IMR-90 (cell line): Measurements from ENCODE around the gene TSPAN4. TPM values are rescaled to one million over a fixed set of nuclear protein-coding genes. Genes with fewer than 3 reads are reported as not detected.

Source experiments
- ATAC-seq: fragments of 200-7000 bp; cut with Tn5 transposase; 2 replicates; pipeline ENCODE4 v1.9.1; 2020; ENCODE audit warnings: low read depth, mild to moderate bottlenecking, moderate library complexity
- BruUV-seq: library from RNA; stranded (reverse); fragments of 400-500 nt; replicated peaks from 2 replicates; lab custom pipeline; 2021; lab: Mats Ljungman, UMichigan
- CTCF ChIA-PET: fragments of 300-600 bp; formaldehyde crosslinking; extraction: SDS; loops from one replicate; lab custom pipeline; 2021; ENCODE audit warnings: antibody characterized with exemption; lab: Yijun Ruan, JAX
- POLR2A ChIA-PET: fragments of 300-600 bp; sonication (Branson Sonifier 250); formaldehyde crosslinking; loops from one replicate; lab custom pipeline; 2022; ENCODE audit warnings: antibody characterized with exemption; ENCODE audit not compliant: unreplicated experiment; lab: Charles Lee
- DNase-seq: peaks from one replicate; pipeline ENCODE4 v3.0.0; 2013
- H2AFZ ChIP-seq: replicated peaks from 2 replicates; pipeline ENCODE3; 2013; ENCODE audit warnings: low read length, mild to moderate bottlenecking; ENCODE audit not compliant: poor library complexity
- H2AK5ac ChIP-seq: 2 replicates; pipeline ENCODE4 v1.6.1; 2013; ENCODE audit warnings: low read depth, low read length, inconsistent platforms
- H2AK9ac ChIP-seq: replicated peaks from 2 replicates; pipeline ENCODE3; 2013; ENCODE audit warnings: mild to moderate bottlenecking, low read depth, low read length, moderate library complexity; ENCODE audit not compliant: poor library complexity
- H2BK120ac ChIP-seq: 2 replicates; pipeline ENCODE4 v1.6.1; 2013; ENCODE audit warnings: low read depth, low read length, inconsistent platforms
- H2BK15ac ChIP-seq: 3 replicates; pipeline ENCODE4 v1.6.1; 2013; ENCODE audit warnings: low read depth, low read length, inconsistent platforms
- H2BK20ac ChIP-seq: 2 replicates; pipeline ENCODE4 v1.6.1; 2013; ENCODE audit warnings: low read depth, mild to moderate bottlenecking, inconsistent platforms, low read length, moderate library complexity
- H2BK5ac ChIP-seq: 2 replicates; pipeline ENCODE4 v1.6.1; 2013; ENCODE audit warnings: mild to moderate bottlenecking, low read depth, low read length, inconsistent platforms; ENCODE audit not compliant: poor library complexity, severe bottlenecking
- H3K14ac ChIP-seq: replicated peaks from 2 replicates; pipeline ENCODE4 v1.6.1; 2013; ENCODE audit warnings: low read depth, low read length, inconsistent platforms
- H3K18ac ChIP-seq: 2 replicates; pipeline ENCODE4 v1.6.1; 2013; ENCODE audit warnings: low read depth, low read length, control low read depth
- H3K23ac ChIP-seq: 2 replicates; pipeline ENCODE4 v1.6.1; 2013; ENCODE audit warnings: low read depth, low read length, inconsistent platforms
- H3K27ac ChIP-seq: 2 replicates; pipeline ENCODE4 v1.5.1; 2013; ENCODE audit warnings: mild to moderate bottlenecking, control low read depth, low read length; ENCODE audit not compliant: insufficient read depth
- H3K27me3 ChIP-seq: 2 replicates; pipeline ENCODE4 v1.6.1; 2013; ENCODE audit warnings: low read length; ENCODE audit not compliant: control insufficient read depth, insufficient read depth
- H3K36me3 ChIP-seq: 2 replicates; pipeline ENCODE4 v1.6.1; 2013; ENCODE audit warnings: low read length, mixed read lengths; ENCODE audit not compliant: control insufficient read depth, insufficient read depth
- H3K4ac ChIP-seq: 2 replicates; pipeline ENCODE4 v1.6.1; 2013; ENCODE audit warnings: low read depth, low read length, inconsistent platforms
- H3K4me1 ChIP-seq: 2 replicates; pipeline ENCODE4 v1.6.1; 2013; ENCODE audit warnings: low read length, mixed read lengths; ENCODE audit not compliant: control insufficient read depth, insufficient read depth
- H3K4me2 ChIP-seq: 2 replicates; pipeline ENCODE4 v1.6.1; 2013; ENCODE audit warnings: low read depth, mild to moderate bottlenecking, control low read depth, low read length, moderate library complexity
- H3K4me3 ChIP-seq: 2 replicates; pipeline ENCODE4 v1.5.1; 2013; ENCODE audit warnings: low read depth, mild to moderate bottlenecking, control low read depth, low read length, moderate library complexity; ENCODE audit not compliant: insufficient read depth
- H3K56ac ChIP-seq: 2 replicates; pipeline ENCODE4 v1.6.1; 2013; ENCODE audit warnings: low read length, inconsistent platforms; ENCODE audit not compliant: insufficient read depth; ENCODE audit errors: extremely low read depth
- H3K79me1 ChIP-seq, 2 experiments: 2 replicates each; pipeline ENCODE4 v1.6.1; 2013; ENCODE audit warnings: low read length in 2 of 2, inconsistent platforms in 1 of 2, low read depth in 1 of 2
- H3K9ac ChIP-seq: 2 replicates; pipeline ENCODE4 v1.6.1; 2013; ENCODE audit warnings: low read depth, low read length, control low read depth
- H3K9me1 ChIP-seq: 2 replicates; pipeline ENCODE4 v1.6.1; 2013; ENCODE audit warnings: low read length, inconsistent platforms; ENCODE audit not compliant: insufficient read depth
- H3K9me3 ChIP-seq: 2 replicates; pipeline ENCODE4 v1.6.1; 2013; ENCODE audit warnings: low read length; ENCODE audit not compliant: control insufficient read depth, insufficient read depth
- H4K20me1 ChIP-seq: 2 replicates; pipeline ENCODE4 v1.6.1; 2013; ENCODE audit warnings: low read length, inconsistent platforms; ENCODE audit not compliant: insufficient read depth
- H4K5ac ChIP-seq: 2 replicates; pipeline ENCODE4 v1.6.1; 2013; ENCODE audit warnings: mild to moderate bottlenecking, low read depth, low read length, control low read depth
- H4K8ac ChIP-seq, 2 experiments: 2 replicates each; pipeline ENCODE4 v1.6.1; 2013; ENCODE audit warnings: low read depth in 2 of 2, low read length in 2 of 2, control low read depth in 1 of 2, inconsistent platforms in 1 of 2
- H4K91ac ChIP-seq: 2 replicates; pipeline ENCODE4 v1.6.1; 2013; ENCODE audit warnings: low read depth, low read length, inconsistent platforms; ENCODE audit not compliant: insufficient read depth
- BHLHE40 ChIP-seq: fragments of 150-350 bp; IDR thresholded peaks from 2 replicates; pipeline ENCODE4 v1.6.1; 2016; ENCODE audit warnings: mild to moderate bottlenecking, low read depth, low read length
- CTCF ChIP-seq: conservative IDR thresholded peaks from 2 replicates; pipeline ENCODE4 v1.5.1; 2012; ENCODE audit warnings: mild to moderate bottlenecking, low read depth, low read length, improper control_type of control experiment
- POLR2A ChIP-seq: IDR thresholded peaks from 2 replicates; pipeline ENCODE4 v1.6.1; 2012; ENCODE audit warnings: mild to moderate bottlenecking, low read depth, low read length
- USF2 ChIP-seq: fragments of 150-350 bp; IDR thresholded peaks from 2 replicates; pipeline ENCODE4 v1.6.1; 2017; ENCODE audit warnings: mild to moderate bottlenecking, antibody characterized with exemption, low read length, low read depth
- WGBS, 2 experiments: methylation state at CpG; one replicate each; pipeline versions ENCODE4 v1.1.5 to v1.1.7; 2013; ENCODE audit warnings: missing lambda C conversion rate in 2 of 2; ENCODE audit not compliant: insufficient read length in 1 of 2; ENCODE audit errors: extremely low coverage in 2 of 2; 5-methylcytosine and 5-hydroxymethylcytosine counted together
- dilution Hi-C: fragments of 300-500 bp; cut with HindIII; formaldehyde crosslinking; loops from one replicate; pipeline ENCODE4 v1.14.3; 2018; ENCODE audit warnings: low sequenced_read_pairs; ENCODE audit not compliant: unreplicated experiment
- in situ Hi-C: fragments of 300-500 bp; cut with MboI; formaldehyde crosslinking; loops from 3 replicates; pipeline ENCODE4 v1.14.3; 2019; ENCODE audit warnings: low sequenced_read_pairs, inconsistent platforms, mixed read lengths
- intact Hi-C: fragments of 100-400 bp; cut with micrococcal nuclease; formaldehyde crosslinking; loops from 2 replicates; pipeline ENCODE4 v1.10.0; 2022
- polyA plus RNA-seq, 3 experiments: library from polyadenylated mRNA; depleted of rRNA; stranded (reverse); fragments of >200 nt; gene quantifications; 2 replicates each; pipeline ENCODE4 v1.2.3, GENCODE V29; 2012; ENCODE audit warnings: low replicate concordance in 1 of 3
- total RNA-seq: library from RNA; depleted of rRNA; stranded (reverse); fragments of >200 nt; gene quantifications from 2 replicates; pipeline ENCODE4 v1.2.3, GENCODE V29; 2012

The TSPAN4 gene
- total and polyA plus RNA-seq, 2 of the 4 experiments (the other 2 are of a cell fraction): 161 to 293 TPM

GRCh38 chr11:837189-837989 lies 5.3 kb upstream of the TSPAN4 start:
- in situ Hi-C loops: no loop called here
- no peak overlapping the region for H3K56ac ChIP-seq
- H3K79me1 ChIP-seq: peaks cover 19 to 74% of the 10 kb centered on the region in 2 experiments; a peak in 3 of 4 replicates
- H2BK120ac ChIP-seq: no peak overlapping the region
- DNase-seq (no peak), ATAC-seq (no peak)
- dilution Hi-C loops: no loop called here
- H2BK20ac ChIP-seq: no peak overlapping the region
- H4K8ac ChIP-seq: peak overlapping the region in 1 of 2 experiments; percentile 17; a peak in 1 of 4 replicates
- H3K4me1 ChIP-seq: peaks cover 25% of the 10 kb centered on the region
- H3K4ac ChIP-seq: no peak overlapping the region
- no peak overlapping the region for H4K5ac ChIP-seq
- no peak overlapping the region for H3K4me3 ChIP-seq
- no peak overlapping the region for H3K9ac ChIP-seq
- no peak overlapping the region for H3K18ac ChIP-seq
- CTCF ChIA-PET: interaction anchor here (0.7 kb wide), 1 partner anchor 9 kb away, joined by 3 read pairs; no protein-coding TSS in a partner anchor
- no peak overlapping the region for H3K23ac ChIP-seq
- H2BK15ac ChIP-seq: no peak overlapping the region
- no peaks in the 10 kb centered on the region for H3K27me3 ChIP-seq
- POLR2A ChIA-PET: interaction anchor here (1.8 kb wide), 1 partner anchor 18 kb away, joined by 5 read pairs; the partner anchor contains the start of gene PNPLA2
- H3K36me3 ChIP-seq: peaks cover 52% of the 10 kb centered on the region
- 91% methylated on average over 6 of the region's 22 CpGs; no CpG with 5 or more reads in 1 of the 2 experiments for WGBS, 2 experiments
- no peak overlapping the region for H2AFZ ChIP-seq
- BruUV-seq: no TSS peak
- no peak overlapping the region for H4K91ac ChIP-seq
- no peak overlapping the region for H2AK5ac ChIP-seq
- H3K9me3 ChIP-seq: no peaks in the 10 kb centered on the region
- no peak overlapping the region for H2BK5ac ChIP-seq
- peak overlapping the region; percentile 82 for H2AK9ac ChIP-seq
- peaks cover 87% of the 10 kb centered on the region for H4K20me1 ChIP-seq
- intact Hi-C loops: no loop called here
- H3K14ac ChIP-seq: no peak overlapping the region
- no peak overlapping the region for H3K27ac ChIP-seq
- H3K9me1 ChIP-seq: peaks cover 24% of the 10 kb centered on the region
- H3K4me2 ChIP-seq: no peak overlapping the region
- no peak for TF ChIP-seq CTCF
- no peak for TF ChIP-seq BHLHE40
- no peak for TF ChIP-seq USF2
- peak; percentile 26; the same call in 1 of the 2 replicates for TF ChIP-seq POLR2A
